NB4 (cell line): ENCODE data around the gene TSKS.

Experiments
- MYC ChIP-seq: IDR thresholded peaks from 2 replicates; pipeline ENCODE4 v1.6.1; 2011; ENCODE audit warnings: low read depth, low read length
- POLR2A ChIP-seq: IDR thresholded peaks from 2 replicates; pipeline ENCODE4 v1.6.1; 2011; ENCODE audit warnings: mild to moderate bottlenecking; ENCODE audit not compliant: insufficient read length; ENCODE audit errors: extremely low read depth
- TF ChIP-seq, protein P1 (sequence below): IDR thresholded peaks from one replicate; pipeline ENCODE4 v1.5.1; 2012; ENCODE audit warnings: low read depth, low read length
- TF ChIP-seq, protein P2 (sequence below): IDR thresholded peaks from 2 replicates; pipeline ENCODE4 v1.6.1; 2011; ENCODE audit warnings: low read depth, low read length

DNA sequence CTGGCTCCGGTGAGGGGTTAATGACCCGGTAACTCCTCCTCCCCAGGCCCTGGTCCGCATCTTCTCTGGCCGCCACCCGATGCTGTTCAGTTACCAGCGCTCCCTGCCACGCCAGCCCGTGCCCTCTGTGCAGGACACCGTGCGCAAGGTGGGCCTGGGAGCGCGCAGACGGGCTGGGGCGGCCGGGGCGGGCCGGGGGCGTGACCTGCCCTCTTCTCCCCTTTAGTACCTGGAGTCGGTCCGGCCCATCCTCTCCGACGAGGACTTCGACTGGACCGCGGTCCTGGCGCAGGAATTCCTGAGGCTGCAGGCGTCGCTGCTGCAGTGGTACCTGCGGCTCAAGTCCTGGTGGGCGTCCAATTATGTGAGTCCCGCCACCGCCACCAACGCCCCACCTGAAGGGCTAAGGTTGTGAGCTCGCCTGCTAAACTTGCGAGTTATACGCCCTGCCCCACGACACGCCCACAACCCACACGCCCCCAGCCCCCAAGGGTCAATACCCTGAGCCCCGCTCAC is 61.8 kb downstream of the TSKS start:
- TF ChIP-seq, protein P1, sequence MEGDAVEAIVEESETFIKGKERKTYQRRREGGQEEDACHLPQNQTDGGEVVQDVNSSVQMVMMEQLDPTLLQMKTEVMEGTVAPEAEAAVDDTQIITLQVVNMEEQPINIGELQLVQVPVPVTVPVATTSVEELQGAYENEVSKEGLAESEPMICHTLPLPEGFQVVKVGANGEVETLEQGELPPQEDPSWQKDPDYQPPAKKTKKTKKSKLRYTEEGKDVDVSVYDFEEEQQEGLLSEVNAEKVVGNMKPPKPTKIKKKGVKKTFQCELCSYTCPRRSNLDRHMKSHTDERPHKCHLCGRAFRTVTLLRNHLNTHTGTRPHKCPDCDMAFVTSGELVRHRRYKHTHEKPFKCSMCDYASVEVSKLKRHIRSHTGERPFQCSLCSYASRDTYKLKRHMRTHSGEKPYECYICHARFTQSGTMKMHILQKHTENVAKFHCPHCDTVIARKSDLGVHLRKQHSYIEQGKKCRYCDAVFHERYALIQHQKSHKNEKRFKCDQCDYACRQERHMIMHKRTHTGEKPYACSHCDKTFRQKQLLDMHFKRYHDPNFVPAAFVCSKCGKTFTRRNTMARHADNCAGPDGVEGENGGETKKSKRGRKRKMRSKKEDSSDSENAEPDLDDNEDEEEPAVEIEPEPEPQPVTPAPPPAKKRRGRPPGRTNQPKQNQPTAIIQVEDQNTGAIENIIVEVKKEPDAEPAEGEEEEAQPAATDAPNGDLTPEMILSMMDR = no peak
- TF ChIP-seq POLR2A = no peak
- no peak for TF ChIP-seq MYC
- TF ChIP-seq, protein P2, sequence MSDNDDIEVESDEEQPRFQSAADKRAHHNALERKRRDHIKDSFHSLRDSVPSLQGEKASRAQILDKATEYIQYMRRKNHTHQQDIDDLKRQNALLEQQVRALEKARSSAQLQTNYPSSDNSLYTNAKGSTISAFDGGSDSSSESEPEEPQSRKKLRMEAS = no peak
